ENCODE measurements around the gene TGFBR3. TPM values are rescaled to one million over a fixed set of nuclear protein-coding genes. Genes with fewer than 3 reads are reported as not detected.

Gene TGFBR3
- total and polyA plus RNA-seq, 2 of the 4 experiments (the other 2 are of a cell fraction), result 3.0 to 11.3 TPM

DNA sequence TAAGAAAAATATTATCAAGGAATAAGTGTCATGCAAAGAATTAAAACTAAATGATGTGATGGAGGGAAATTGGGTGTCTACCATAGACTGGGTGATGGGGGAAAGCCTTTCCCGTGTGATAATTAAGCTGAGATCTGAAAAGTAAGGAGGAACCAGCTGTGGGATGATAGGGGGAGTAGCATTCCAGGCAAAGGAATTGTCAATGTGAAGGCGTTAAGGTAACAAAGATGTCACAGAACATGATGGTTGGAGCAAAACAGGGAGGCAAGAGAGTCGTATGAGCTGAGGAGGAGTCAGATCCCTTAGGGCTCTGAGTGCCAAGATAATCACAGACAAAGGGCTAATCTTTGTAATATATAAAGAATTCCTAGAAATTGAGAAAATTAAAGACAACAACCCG lies 215.2 kb downstream of the TGFBR3 start:
- CTCF ChIA-PET, result no interaction called here
- no peak overlapping the region for H3K18ac ChIP-seq (ENCODE audit: low read depth, low read length)
- no peak overlapping the region for H3K27ac ChIP-seq (ENCODE audit: insufficient read depth, low read length)
- TF ChIP-seq, protein P1, sequence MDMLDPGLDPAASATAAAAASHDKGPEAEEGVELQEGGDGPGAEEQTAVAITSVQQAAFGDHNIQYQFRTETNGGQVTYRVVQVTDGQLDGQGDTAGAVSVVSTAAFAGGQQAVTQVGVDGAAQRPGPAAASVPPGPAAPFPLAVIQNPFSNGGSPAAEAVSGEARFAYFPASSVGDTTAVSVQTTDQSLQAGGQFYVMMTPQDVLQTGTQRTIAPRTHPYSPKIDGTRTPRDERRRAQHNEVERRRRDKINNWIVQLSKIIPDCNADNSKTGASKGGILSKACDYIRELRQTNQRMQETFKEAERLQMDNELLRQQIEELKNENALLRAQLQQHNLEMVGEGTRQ (IDR thresholded peaks at IDR 0.05; ENCODE audit: low read depth, low read length), result no peak
- TF ChIP-seq NFE2L2 (IDR thresholded peaks at IDR 0.05; ENCODE audit: low read depth, low read length) (no peak), MAFK (IDR thresholded peaks at IDR 0.05; ENCODE audit: low read depth, low read length) (no peak), MAZ (IDR thresholded peaks at IDR 0.05; ENCODE audit: borderline replicate concordance, low read depth, low read length) (no peak), MXI1 (IDR thresholded peaks at IDR 0.05; ENCODE audit: borderline replicate concordance, low read depth, low read length) (no peak)
- TF ChIP-seq, protein P2, sequence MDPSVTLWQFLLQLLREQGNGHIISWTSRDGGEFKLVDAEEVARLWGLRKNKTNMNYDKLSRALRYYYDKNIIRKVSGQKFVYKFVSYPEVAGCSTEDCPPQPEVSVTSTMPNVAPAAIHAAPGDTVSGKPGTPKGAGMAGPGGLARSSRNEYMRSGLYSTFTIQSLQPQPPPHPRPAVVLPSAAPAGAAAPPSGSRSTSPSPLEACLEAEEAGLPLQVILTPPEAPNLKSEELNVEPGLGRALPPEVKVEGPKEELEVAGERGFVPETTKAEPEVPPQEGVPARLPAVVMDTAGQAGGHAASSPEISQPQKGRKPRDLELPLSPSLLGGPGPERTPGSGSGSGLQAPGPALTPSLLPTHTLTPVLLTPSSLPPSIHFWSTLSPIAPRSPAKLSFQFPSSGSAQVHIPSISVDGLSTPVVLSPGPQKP (IDR thresholded peaks at IDR 0.05; ENCODE audit: borderline replicate concordance, low read depth, low read length), result no peak
- H3K36me3 ChIP-seq (ENCODE audit: control insufficient read depth, insufficient read depth, low read length), result no peaks in the 10 kb centered on the region
- H2BK120ac ChIP-seq (ENCODE audit: low read depth, low read length), result no peak overlapping the region
- no peak overlapping the region for H4K8ac ChIP-seq (ENCODE audit: low read depth in 2 of 2, low read length in 2 of 2)
- H2AK9ac ChIP-seq (replicated peaks; ENCODE audit: low read depth, low read length, poor library complexity), result no peak overlapping the region
- H3K14ac ChIP-seq (replicated peaks; ENCODE audit: low read depth, low read length), result no peak overlapping the region
- no peaks in the 10 kb centered on the region for H3K9me3 ChIP-seq (ENCODE audit: control insufficient read depth, insufficient read depth, low read length)
- H2BK5ac ChIP-seq (ENCODE audit: low read depth, low read length, poor library complexity, severe bottlenecking), result no peak overlapping the region
- H3K4me1 ChIP-seq (ENCODE audit: control insufficient read depth, insufficient read depth, low read length), result no peaks in the 10 kb centered on the region
- no TSS peak for BruUV-seq (replicated peaks)
- no peak for ATAC-seq (ENCODE audit: low read depth)
- H3K79me1 ChIP-seq (ENCODE audit: low read depth in 1 of 2, low read length in 2 of 2), result no peaks in the 10 kb centered on the region
- no peak overlapping the region for H2BK20ac ChIP-seq (ENCODE audit: low read depth, low read length)
- H4K5ac ChIP-seq (ENCODE audit: low read depth, low read length), result no peak overlapping the region
- no peak overlapping the region; the same call in 1 of the 2 replicates for H3K23ac ChIP-seq (ENCODE audit: low read depth, low read length)
- H2BK15ac ChIP-seq (ENCODE audit: low read depth, low read length), result no peak overlapping the region
- intact Hi-C loops (cut with micrococcal nuclease) (no loop called here), dilution Hi-C loops (cut with HindIII; ENCODE audit: low sequenced_read_pairs, unreplicated experiment) (no loop called here), in situ Hi-C loops (cut with MboI; ENCODE audit: low sequenced_read_pairs) (no loop called here)
- H3K56ac ChIP-seq (ENCODE audit: extremely low read depth, insufficient read depth, low read length), result no peak overlapping the region
- no peak overlapping the region for H3K4ac ChIP-seq (ENCODE audit: low read depth, low read length)
- no peaks in the 10 kb centered on the region for H3K9me1 ChIP-seq (ENCODE audit: insufficient read depth, low read length)
- no peak for DNase-seq
- POLR2A ChIA-PET (ENCODE audit: unreplicated experiment), result no interaction called here
- WGBS, 2 experiments (ENCODE audit: extremely low coverage in 2 of 2, insufficient read length in 1 of 2), result 80% methylated on average over 1 of the region's 4 CpGs; no CpG with 5 or more reads in 1 of the 2 experiments
- H3K4me3 ChIP-seq (ENCODE audit: insufficient read depth, low read depth, low read length), result no peak overlapping the region
- no peaks in the 10 kb centered on the region for H4K20me1 ChIP-seq (ENCODE audit: insufficient read depth, low read length)
- H3K9ac ChIP-seq (ENCODE audit: low read depth, low read length), result no peak overlapping the region
- H3K27me3 ChIP-seq (ENCODE audit: control insufficient read depth, insufficient read depth, low read length), result no peaks in the 10 kb centered on the region
- no peak overlapping the region for H2AK5ac ChIP-seq (ENCODE audit: low read depth, low read length)
- no peak overlapping the region for H2AFZ ChIP-seq (replicated peaks; ENCODE audit: low read length, poor library complexity)
- no peak overlapping the region for H3K4me2 ChIP-seq (ENCODE audit: low read depth, low read length)
- H4K91ac ChIP-seq (ENCODE audit: insufficient read depth, low read depth, low read length), result no peak overlapping the region
